HG03097 (cell line): Measurements from ENCODE around the gene MTMR11.

Source experiments
- ATAC-seq: cut with Tn5 transposase; IDR thresholded peaks from one replicate; pipeline ENCODE4 v1.9.1; 2021; ENCODE audit not compliant: unreplicated experiment, low FRiP score

The MTMR11 gene

DNA sequence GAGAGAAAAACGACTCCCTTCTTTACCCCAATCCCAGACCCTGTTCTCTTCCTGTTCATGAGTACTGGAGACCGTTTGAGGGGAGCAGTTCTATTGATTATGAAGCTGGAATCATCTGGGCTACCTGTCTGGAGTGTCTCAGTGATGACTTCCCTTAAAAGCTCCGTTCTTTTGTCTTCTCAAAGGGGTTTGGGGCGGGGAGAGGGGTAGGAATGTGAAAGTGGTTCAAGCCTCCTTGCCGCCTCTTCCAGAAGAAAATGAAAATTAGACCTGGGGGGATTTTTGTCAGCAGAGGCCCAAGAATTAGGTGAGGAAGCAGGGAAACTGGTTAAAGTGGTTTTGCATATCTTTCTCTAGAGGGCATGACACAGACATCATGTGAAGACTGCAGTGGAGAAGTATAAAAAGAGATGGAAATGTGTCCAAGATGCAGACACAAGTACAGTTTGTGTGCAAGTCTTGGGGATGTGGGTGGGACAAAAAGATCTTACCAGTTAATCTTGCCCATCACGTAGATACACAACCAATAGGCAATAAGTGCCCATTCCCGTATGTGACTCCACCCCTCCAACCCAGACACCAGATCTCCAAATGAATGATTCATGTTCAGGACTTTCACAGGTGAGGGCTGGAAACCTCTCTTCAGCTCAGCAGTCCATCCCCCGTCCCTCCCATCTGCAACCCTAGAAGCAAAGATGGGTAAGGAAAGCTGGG is 470 bp upstream of the MTMR11 start:
- ATAC-seq, result no peak

DNA sequence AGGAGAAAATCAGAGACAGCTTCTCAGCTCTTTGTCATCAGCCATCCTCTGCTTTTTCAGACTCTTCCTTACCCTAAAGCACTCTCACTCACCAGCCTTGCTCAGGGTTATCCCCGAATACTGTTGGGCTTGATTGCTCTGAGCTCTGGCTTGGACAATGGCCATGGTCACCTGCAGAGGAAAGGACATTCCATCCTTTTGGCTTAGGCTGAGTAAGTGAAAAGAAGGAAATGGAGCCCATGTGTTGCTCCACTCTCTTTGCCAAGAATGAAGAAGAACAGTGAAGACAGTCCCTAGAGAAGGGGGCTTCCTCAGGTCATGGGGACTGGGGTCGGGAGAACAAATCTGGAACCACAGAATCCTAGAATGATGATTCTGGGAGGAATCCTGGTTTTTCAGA is 2.3 kb downstream of the MTMR11 start:
- ATAC-seq, result no peak

DNA sequence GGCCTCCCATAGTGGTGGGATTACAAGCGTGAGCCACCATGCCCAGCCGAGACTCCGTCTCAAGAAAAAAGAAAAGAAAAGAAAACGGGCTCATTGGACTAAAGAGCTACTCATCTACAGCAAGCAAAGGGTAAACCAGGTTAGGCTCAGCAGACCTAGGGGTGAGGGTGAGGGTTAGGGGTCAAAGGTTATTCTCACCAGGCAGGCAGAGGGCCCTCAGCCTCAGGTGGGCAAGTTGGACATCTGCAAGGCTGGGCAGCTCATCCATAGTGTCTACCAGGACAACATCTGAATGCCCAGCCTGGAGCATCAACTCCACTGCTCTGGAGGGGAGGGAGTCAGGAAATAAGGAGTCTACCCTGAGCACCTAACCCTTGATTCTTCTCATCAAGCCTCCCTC is 3.5 kb downstream of the MTMR11 start:
- no peak for ATAC-seq

DNA sequence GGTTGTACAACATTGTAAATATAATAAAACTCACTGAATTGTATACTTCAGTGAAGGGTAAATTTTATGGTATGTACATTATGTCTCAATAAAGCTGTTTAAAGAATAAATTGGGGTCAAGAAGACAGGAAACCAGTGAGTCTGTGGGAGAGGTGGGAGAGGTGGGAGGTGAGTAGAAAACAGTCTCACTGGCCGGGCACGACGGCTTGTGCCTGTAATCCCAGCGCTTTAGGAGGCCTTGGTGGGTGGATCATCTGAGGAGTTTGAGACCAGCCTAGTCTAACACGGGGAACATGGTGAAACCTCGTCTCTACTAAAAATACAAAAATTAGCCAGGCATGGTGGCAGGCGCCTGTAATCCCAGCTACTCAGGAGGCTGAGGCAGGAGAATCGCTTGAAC is 4.2 kb downstream of the MTMR11 start:
- no peak for ATAC-seq

DNA sequence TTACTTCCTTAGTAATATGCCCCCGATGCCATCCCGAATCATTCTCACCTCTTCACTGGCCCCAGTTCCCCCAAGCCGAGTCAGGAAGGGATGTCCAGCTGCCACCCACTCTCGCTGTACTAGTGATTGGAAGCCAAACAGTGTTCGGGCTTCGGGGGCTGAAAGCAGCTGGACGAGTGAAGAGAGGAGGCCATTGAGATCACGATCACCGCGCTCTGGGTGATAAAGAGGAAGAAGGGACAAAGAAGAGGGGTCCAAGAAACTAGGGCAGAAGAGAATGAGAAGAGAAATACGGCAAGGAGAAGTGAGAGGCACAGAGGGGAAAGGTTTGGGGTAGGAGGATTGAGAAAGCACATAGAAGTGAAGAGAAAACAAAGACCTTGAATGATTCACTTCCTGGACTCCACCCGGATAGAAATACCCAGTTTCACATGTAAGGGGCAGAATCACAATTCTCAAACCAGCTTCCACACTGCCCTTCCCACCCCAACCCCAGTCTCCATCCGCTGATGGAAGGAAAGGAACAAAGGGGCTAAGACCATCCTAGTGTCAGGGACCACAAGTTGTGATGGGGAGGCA is 5.4 kb downstream of the MTMR11 start:
- no peak for ATAC-seq

- ATAC-seq, result no peak
Observed at GRCh38 chr1:149929856-149930255, 6.8 kb downstream of the MTMR11 start.

- no peak for ATAC-seq
Observed at GRCh38 chr1:149928401-149928724, 8.3 kb downstream of the MTMR11 start.

DNA sequence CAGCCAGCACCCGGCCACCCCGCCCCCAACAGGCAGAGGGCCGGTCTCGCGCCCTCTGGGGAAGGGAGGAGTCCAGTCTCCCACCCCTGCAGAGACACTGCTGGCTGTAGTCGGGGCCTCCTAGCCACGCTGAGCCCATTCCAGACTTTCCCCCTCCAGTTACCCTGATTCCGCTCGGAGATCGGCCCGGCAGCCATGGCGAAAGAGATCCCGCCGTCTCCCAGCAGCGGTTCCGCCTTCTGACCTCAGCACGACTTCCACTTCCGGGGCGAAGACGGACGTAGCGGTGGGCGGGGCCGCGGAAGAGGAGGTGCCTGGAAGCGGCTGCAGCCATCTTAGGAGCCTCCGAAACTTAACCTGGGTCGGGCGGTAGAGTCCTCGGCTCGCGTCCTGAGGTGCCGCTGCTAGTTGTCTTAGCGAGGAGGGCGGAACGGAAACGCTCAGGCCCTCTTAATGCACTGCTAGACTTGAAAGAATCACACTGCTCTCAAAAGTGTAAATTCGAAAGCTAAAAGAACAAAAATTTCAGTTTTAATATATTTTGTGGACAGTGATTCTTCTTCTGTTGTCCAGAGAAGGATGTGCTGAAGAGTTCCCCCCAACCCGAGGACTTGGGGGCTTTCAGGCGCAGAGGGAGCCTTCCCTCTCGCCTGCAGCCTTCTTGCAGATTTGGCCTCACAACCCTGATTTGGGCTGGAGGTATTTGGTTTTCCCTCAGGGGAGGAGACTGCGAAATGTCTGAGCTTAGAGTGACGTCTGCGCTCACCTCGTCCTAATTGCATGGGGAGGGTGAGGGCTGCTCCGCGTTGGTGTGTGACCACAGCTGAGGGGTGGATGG is 8.9 kb downstream of the MTMR11 start, which contains the start of gene SF3B4:
Gene SF3B4, minus strand, starts transcription at position 241 of the 838 bp plus-strand sequence. Its CDS starts 44 bp downstream, at position 197.
- ATAC-seq, result peak; percentile 77

DNA sequence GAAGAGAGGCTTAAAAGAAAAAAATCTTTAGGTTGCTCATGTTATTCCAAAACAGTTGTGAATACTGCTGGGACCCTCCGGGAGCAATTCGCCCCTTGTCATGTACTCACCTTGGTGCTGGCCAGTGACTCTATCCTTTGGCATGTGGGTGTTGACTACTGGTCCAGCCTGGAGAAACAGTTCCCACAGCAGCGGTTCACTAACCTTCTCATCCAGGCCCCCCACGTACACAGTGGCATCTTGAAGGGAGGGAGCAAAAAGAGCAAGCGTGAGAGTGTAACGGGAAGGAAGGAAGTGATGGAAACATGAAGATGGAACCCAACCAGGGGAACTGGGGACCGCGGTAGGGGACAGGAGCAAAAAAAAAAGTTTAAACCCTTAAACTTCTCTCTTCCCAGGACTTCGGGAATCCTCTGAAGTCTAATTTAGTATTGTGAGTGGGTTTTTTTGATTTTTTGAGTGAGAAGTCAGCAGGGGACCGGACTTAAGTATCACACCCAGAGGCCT is 9.6 kb downstream of the MTMR11 start:
- ATAC-seq, result peak; percentile 4

DNA sequence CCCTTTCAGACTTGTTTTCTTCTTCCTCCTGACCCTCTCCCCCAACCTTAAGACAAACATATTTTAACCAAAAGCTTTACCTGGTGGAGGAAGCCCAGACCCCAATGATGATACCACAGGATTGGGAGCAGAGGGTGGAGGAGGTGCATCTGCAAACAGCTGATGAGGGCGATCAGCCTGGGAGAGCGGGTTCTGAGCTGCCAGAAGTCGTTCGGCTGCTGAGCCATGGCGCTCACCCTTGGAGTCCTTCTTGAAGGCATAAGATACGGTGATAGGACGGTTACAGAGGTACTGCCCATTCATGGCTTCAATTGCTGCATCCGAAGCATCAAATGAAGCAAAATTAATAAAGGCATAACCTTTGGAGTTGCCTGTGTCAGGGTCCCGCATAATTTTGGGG is 10.4 kb downstream of the MTMR11 start:
- no peak for ATAC-seq

DNA sequence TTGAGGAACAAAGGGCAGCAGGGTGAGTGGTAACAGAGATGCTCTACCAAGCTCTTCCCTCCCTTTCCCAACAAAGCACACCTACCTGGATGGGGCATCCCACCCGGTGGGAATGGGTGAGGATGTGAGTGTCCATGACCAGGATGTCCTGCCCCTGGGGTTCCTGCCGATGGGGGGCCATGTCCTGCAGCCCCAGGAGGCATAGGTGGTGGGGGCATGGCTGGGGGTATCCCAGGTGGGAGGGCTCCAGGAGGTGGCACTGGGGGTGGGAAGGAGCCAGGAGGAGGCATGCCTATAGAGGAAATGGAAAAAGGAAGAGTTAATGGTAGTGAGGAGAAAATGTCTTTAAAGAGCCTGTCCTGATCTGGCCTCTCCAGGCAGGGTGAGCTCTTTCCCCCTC is 10.9 kb downstream of the MTMR11 start:
- ATAC-seq, result no peak

DNA sequence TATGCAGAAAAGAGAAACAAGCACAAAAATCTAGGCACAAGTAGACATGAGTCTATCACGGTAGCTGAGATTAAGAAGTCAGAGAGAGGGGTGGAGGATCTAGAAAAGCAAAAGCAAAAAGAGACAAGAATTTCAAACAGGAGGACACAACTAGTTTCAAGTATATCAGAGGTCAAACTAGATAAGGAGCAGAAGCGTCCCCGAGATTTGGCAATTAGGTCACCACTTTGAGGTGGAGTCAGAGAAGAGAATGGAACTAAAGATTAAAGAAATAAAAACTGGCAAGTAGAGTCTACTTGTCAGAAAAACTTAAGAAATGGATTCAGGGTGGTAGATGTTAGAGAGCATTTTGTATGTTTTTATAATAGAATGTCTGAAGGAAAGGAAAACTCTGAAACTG is 11.3 kb downstream of the MTMR11 start:
- ATAC-seq, result no peak

GRCh38 chr1:149923626-149924025 is 13.1 kb downstream of the MTMR11 start:
- ATAC-seq, result no peak

- no peak for ATAC-seq
Observed at GRCh38 chr1:149917571-149918144, 19.0 kb downstream of the MTMR11 start, which contains the start of gene SV2A. Gene SV2A (minus strand): TSS chr1:149917844. CDS start chr1:149913840, 4,004 bp downstream.

DNA sequence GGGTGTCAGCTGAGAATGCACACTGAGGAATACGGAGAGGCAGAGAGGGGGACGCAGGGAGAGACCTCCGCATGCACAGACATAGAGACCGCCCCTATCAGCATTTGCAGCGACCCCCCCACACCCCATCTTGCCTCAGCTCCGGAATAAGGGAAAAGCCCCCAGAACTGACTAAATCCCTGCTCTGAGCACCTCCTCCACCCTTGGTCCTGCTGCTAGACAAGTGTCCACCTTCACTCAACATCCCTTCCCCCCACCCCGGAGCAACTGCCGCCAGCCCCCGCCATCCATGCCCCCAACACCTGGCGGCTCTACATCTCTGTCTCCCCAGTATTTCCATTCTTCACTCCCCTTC is 19.8 kb downstream of the MTMR11 start:
- no peak for ATAC-seq

- no peak for ATAC-seq
Observed at GRCh38 chr1:149916193-149916897, 20.3 kb downstream of the MTMR11 start.

DNA sequence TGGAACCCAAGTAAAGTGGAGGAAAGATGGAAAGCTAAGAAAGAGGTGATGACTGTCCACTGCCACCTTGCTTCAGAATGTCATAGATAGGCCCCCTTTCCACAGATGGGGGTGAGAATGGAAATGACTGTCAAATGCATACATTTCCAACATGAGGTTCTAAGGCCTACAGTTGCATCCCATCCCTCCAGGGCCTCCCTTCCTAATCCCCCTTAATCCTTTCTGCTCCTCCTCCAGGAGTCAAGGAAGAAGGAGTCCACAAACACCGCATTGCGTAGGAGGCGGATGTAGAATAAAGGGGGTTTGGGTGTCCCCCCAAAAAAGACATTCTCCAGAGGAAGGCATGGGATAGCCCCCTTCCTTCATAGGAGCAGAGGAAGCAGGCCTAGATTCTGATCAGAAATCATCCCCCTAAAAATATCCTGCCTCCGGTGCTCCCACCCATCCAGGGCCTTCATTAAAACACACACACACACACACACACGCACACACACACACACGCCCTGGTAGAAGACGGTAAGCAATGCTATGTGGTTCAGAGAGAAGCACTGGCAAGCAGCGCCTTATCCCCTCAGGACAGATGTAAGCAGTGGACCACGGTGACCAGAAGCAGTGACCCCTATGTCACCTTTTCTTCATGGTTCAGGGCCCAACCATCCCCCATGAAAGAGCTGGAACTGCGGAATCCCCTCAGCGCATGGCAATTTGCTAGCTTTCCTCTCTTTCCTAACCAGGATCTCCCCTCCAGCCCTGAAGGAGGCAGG is 21.1 kb downstream of the MTMR11 start:
- no peak for ATAC-seq

DNA sequence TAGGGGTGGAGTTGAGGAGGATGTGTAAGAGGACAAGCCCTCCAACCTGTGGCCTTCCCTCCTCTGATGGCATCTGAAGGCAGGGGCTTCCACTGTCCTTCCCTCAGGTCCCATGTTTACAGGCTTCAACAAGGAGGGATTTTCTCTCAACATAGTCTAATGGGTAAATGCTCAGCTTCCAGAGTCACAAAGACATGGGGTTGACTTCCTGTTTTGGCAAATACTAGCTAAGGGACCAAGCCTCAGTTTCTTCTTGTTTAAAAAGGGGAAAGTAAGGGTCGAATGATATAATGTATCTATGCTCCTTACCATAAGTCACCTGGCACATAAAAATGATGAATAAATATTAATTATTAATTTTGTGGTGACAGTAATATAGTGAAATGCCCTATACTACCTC is 22.1 kb downstream of the MTMR11 start:
- no peak for ATAC-seq

DNA sequence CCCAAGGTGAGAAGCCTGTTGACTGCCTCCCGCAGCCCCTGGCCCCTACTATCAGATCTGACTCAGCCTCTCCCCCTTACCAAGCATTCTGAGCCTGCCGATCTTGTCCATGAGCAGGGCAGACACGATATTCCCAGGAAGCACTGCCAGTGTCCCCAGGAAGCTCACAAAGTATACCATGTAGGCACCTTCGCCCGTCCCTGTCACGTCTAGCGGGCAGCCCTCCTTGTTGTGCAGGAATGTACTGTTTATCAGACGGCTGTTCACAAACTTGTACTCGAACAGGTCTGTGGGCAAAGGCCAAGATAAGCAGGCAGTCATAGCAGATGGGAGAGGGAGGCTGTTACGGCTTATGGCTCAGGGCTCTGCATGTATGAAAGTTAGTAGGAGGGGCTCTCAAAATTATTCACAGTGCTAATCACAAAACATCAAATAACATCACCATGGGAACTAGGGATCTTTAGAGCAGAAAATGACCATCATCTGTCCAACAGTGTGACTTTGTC is 30.1 kb downstream of the MTMR11 start:
- no peak for ATAC-seq
